Measurements from ENCODE around the gene ZBED2.
"Not testable (repeated sequence)": the region's sequence is repeated elsewhere in the genome, so short reads cannot be mapped to it uniquely, and the experiment has no call there.

ZBED2 gene, protein sequence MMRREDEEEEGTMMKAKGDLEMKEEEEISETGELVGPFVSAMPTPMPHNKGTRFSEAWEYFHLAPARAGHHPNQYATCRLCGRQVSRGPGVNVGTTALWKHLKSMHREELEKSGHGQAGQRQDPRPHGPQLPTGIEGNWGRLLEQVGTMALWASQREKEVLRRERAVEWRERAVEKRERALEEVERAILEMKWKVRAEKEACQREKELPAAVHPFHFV

DNA sequence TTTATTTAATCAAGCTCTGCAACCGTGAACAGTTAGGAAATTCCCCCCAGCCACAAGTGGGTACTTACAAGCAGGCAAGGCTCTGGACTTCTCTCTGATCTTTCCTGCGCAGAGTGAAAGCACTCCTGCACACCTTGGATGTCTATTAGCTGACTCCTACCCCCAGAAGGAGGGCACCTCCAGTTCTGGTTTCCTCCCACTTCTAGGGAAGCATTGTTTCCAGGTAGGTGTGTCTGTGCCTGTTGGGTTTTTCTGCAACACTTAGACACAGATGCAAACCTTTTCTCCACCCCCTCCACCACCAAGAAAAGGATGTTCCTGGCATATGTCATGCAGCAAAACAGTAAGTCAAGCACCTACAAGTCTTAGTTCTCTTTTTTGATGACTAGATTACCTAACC is at the start of gene ZBED2:
ZBED2 (minus strand) TSS at position 115 of the 400 bp plus-strand sequence. CDS start 1,145 bp downstream, outside the sequence.
- DNase-seq = no peak

DNA sequence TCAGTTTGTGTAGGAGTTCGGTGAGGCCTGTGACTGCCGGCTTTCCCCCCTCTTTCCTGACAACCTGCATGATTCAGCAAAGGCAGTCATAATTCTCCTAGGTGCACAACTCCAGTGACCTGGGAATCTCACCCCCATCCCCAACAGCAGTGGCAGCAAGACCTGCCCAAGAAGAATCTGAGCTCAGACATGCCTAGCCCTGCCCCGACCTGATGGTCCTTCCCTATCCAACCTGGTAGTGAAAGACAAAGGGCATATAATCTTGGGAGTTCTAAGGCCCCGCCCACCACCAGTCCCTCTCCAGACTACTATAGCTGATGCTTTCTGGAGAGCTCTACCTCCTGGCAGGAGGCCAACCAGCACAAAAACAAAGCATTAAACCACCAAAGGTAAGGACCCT is 44.2 kb upstream of the ZBED2 start:
- DNase-seq = no peak

DNA sequence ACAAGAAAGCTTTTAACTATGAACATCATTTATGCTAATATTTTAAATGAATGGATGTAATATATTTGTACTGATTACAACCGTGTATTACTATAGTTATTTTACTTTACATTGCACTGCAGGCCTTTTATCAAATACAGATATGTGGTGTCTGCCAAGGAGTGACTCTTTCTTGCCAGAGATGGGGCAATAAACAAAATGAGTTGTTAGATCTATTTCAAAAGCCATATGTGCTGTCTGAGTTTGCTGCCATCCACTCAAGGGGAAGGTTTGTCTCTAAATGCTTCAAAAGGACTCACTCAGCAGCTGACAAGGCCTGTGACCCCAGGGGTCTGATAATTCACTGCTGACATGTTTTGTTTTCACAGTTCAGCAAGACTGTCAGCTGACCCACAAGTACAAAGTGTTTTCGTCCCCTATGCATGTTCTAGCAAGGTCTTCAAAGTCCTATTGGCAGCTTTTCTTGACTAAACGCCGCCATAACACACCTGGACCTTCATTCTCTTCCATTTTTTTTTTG is 41.3 kb upstream of the ZBED2 start:
- DNase-seq = no peak

DNA sequence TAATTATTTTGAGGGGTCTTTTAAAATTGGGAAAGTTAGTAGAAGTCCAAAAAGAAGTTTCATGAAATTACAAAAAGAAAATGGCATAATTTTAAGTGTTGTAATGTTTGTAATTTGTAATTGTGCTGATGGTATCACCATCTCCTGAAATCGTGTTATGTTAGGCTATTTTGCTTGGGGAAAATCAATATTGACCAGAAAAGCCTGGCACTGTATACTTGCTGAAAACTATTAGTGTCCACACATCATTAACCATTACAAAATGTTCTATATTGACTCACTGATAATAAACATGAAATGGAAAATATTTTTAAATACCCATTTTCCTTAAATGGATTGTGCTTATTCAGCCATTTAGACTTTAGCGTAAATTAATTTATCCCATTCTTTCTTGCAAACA is 40.3 kb upstream of the ZBED2 start:
- no peak for DNase-seq

DNA sequence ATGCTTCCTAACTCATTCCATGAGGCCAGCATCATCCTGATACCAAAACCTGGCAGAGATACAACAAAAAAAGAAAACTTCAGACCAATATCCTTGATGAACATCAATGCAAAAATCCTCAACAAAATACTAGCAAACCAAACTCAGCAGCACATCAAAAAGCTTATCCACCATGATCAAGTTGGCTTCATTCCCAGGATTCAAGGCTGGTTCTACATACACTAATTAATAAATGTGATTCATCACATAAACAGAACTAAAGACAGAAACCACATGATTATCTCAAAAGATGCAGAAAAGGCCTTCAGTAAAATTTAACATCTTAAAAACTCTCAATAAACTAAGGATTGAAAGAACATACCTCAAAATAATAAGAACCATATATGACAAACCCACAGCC is 35.5 kb upstream of the ZBED2 start:
- not testable (repeated sequence) for DNase-seq

DNA sequence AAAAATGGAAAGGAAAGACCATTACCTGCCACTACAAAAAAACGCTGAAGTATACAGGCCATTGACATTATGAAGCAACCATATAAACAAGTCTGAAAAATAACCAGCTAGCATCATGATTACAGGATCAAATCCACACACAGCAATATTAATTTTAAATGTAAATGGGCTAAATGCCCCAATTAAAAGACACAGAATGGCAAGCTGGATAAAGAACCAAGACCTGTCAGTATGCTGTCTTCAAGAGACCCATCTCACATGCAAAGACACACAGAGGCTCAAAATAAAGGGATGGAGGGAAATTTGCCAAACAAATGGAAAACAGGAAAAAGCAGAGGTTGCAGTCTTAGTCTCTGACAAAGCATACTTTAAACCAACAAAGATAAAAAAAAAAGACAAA is 33.9 kb upstream of the ZBED2 start:
- DNase-seq = not testable (repeated sequence)

DNA sequence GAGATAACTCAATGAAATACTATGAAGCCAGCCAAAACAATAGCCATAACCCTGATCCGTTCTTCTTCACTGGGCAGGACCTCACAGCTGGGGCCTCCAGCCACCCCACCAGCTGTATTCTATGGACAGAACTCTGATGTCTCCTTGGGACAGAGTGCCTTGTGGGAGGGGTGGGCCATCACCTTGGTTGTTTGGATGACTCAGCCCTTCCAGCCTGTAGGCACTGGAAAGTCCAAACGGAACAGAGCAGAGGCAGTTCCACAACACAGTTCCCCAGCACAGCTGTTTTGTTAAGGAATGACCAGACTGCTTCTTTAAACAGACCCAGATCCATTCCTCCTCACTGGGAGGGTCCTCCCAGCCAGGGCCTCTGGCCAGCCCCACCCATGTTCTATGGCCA is 31.9 kb upstream of the ZBED2 start:
- no peak for DNase-seq

DNA sequence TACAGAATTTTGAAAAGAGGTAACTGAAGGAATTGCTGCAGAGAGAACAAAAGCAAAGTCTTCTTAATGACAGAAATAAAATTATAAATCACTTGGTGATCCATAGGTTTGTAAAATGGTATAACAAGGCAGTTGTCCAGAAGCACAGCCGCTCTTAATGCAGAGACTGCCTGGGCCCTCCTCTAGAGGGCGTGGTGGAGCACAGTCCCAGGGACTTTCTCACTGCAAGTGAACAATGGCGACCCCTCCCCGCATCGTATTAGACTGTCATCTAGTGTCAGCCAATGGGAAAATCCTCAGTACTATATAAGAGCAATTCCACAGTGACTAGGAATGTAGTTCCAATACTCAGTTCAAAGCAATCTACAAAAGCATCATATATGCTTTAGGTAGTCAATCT is 26.4 kb upstream of the ZBED2 start:
- DNase-seq = no peak

DNA sequence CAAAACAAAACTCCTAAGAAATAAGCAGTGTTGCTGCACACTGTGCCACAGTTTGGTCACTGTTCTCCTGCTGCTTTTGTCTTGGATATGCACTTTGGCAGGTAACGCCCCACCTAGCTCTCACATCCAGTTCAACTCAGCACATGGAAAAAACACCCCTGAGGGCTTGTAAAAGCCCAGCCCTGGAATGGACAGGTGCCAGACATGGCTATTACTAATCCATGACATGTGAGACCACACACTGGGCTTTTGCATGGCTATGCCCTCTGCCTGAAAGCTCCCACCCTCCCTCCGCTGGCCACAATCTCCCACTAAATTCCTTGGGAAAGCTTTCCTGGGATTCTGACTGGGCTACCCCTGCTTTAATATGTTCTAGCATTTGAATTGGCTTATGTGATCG is 24.7 kb upstream of the ZBED2 start:
- peak; percentile 79 for DNase-seq

DNA sequence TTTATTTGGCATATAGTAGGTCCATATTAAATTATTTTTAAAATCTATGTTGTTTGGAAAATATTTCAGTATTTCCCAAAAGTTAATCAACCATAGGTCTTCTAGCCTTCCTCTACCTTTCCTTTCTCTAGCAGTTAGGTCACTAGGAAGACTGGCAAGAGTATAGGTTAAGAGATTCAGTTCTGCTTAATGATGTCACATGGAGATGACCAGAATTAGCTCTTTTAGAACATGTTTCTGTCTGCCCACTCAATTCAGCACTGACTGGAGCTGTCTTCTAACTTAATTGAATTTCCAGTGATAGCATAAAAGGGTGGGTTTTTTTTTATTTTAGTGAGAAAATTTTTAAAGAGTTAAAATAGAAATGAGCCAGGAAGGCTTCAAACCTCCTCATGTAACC is 23.8 kb upstream of the ZBED2 start:
- DNase-seq = no peak

DNA sequence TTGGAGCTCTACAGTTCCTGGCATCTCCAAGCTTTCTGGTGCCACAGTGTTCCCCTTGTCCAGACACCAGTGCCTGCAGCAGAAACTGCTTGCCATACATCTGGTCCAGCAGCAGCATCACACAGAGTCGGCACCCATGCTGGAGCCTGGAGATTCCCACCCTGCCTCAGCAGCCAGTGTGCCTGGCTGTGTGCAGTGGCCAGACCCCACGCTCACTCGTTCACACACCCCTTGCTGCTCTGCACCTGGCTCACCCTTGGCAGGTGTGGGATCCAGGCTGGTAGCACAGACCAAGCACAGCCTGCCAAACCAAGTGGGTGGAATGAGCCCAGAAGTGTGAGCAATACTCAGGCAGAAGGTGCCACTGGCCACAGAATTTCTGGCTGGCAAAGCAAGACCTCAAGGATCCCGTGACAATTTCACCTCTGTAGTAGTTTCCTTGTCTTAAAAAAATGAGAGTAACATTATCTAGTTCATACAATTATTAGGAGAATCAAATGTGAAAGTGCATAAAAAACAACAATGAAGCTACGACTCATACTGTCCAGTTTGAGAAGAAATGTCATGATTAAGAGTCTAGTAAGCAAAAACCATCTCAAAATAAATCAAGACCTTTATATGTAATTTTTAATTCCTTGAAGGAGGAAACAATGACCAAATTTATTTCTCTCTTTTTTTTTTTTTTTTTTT is 22.9 kb upstream of the ZBED2 start:
- no peak for DNase-seq

DNA sequence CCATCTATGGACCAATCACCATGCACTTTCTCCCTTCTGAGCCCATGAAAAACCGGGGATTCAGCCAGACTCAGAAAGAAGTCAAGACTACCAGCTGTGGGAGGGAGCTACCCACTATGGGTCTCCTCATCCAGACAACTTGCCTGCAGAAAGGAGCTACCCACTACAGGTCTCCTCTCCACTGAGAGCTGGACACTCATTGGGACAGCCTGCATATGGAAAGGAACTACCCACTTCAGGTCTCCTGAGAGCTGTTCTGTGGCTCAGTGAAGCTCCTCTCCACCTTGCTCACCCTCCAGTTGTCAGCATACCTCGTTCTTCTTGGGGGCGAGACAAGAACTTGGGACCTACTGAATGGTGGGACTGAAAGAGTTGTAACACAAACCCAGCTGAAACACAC is 22.3 kb upstream of the ZBED2 start:
- DNase-seq = no peak

DNA sequence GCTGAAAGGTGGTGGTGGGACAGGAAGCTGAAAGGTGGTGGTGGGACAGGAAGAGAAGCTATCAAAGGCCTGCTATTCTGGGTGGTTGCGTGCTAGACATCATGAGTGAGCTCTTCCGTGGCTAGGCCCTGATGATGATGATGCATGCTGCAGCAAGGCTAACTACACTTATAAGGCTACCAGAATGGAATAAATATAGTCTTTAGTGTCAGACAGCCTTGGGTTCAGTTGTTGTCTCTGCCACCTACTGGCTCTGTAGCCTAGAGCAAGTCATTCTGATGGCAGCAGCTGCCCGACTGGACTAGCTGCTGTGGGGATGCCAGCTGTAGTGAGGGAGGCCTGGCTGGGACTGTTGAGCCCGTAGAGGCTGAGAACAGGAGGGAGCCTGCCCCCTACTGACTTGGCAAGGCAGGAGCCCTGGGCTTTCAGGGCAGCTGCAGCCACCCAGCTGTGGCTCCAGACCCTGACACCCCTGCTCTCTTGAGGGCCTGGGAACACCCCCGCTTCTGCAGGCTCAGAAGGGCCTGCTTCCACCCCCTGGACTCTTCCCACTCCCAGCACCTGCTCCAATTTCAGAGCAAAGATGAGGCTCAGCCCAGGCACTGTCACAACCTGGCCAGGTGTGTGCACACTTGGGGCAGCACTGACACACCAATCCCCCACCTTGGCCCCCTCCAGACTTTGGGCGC is 21.4 kb upstream of the ZBED2 start:
- peak; percentile 16 for DNase-seq

DNA sequence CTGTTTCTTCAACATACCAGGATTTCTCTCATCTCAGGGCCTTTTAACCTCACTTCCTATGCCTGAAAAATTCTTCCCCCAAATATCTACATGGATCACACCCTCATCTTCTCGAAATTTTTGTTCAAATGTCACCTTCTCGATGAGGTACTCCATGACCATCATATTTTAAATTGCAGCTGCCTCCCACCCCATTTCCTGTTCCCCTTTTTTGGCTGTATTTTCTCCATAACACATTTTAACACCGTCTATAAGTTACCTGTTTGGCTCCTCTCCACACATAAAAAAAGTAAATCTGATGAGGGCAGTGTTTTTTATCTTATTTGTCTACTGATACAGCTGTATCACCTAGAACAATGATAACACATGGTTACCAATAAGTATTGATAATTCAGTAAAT is 20.7 kb upstream of the ZBED2 start:
- DNase-seq = no peak

DNA sequence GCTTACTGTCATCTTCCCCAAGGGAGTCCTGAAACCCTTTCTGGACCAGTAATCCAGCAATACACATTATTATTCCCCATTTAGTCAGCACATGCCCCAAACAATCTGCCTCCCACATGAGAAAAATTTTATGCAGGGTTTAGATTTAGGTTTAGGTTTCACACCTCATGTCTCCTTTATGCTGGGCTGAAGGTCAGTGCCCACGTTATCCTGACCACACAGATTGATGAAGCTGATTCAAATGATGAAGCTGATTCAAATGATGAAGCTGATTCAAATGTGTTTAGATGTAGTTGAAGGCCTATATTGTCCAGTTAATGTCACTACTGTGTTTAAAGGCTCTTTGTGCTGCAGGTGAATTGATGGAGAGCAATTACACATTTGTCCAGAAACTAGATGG is 18.1 kb upstream of the ZBED2 start:
- DNase-seq = no peak

DNA sequence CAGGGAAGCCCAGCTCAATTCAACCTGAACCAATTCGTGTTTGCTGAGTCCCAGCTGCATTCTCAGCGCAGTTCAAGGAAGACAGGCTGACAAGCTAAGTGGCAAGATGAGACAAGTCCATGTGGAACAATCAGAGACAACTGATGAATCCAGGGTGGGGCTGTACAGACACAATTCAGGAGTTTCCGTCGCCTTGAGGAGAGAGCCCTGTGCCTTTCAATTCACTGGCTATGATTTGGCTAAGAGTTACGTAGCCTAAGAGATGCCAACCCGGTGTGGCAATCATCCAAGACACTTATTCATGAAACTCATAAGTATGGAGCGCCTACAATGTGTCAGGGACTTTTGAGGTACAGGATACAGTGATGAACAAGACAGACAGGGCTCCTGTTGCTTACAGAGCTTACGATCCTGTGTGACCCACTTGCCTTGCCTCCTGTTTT is 15.5 kb upstream of the ZBED2 start:
- DNase-seq = no peak

DNA sequence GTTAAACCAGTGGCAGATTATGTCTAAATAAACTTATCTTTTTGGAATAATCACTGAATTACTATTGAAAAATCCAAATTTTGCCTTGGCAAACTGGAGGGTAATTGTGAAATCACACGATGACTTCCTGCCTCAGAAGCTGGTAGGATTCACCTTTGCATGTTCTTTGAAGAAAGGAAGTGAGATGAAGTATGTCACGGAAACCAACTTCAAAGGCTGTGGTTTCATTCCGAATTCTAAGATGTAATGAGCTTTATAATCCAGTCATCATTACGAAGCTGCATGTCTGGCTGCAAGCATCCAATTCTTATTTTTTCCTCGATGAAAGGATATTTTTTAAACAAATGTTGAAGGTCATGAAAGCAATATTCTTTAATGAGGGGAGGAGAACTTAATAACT is 15.0 kb upstream of the ZBED2 start:
- DNase-seq = no peak

DNA sequence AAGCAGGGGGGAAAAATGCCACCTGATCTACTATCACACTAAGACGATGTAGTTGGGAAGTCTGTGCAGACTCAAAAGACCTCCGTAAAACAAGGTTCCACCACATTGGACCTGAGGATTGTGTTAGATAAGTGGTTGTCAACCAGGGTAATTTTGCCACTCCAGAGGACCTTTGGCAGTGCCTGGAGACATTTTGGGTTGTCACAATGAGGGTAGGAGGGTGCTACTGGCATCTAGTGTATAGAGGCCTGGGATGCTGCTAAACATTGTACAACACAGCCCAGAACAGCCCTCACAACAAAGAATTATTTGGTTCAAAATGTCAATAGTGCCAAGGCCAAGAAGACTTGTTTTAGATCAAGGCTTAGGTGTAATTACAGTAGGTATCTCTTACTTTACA is 14.6 kb upstream of the ZBED2 start:
- no peak for DNase-seq

DNA sequence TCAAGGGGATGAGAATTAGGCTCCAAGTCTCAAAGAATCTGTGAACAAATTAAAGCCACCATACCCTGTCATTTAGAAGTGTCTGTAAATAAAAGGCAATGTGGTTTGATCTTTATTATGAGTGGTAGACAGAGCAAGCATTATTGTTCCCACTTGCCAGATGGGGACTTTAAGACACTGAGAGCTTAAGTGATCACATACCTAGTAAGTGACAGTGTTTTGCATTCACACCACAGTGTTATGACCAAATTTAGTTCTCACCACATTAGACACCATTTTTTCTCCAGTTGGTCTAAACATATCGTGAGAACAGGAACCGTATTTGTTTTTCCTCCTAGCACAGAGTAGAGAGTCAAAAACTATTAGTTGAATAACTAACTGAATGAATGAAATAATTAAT is 13.2 kb upstream of the ZBED2 start:
- DNase-seq = no peak

DNA sequence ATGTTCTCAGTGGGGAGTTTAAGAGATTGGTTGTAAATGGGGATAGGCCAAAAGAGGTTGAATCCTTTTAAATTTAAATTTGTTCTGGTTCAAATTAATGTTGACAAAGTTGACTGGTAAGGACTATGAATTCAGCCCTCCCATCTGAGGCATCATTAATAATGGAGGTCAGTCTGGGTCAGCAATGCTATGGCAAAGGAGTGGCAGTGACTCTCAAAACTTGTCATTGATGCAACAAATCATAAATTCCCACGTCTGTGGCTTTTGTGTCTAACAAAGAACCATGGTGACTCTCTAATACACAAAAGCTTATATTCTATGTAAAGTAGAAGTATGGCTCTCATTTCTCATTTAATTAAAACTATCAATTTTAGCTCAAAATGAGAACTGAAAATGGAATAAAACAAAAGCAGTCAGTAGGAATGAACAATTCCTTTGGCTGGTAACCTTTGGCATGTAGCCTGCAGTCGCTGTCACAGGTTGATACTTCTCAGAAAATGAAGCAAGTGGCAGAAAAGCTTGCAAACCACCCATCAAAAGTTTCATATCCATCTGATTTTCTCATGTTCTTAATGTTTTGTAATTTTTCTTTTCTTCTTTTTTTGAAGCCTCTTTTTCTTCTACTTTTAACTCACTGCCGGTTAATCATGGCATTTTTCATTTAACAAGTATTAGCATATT is 12.2 kb upstream of the ZBED2 start:
- no peak for DNase-seq

DNA sequence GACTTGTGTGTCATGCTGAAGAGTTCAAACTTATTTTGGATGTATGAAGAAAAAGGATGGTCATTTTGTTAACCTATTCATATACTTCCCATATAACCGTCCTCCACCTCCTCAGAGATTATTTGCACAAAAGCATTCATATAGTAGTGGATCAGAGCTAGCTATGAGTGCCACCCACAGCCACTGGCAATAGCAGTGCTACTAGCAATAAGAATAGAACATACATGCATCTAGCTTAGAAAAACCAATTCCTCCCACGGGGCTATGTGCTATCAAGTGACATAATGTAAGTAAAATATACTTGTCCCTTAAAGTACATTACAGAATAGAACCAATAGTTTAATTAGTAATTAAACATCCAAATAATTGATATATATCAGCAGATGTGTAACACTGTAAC is 10.3 kb upstream of the ZBED2 start:
- DNase-seq = no peak

DNA sequence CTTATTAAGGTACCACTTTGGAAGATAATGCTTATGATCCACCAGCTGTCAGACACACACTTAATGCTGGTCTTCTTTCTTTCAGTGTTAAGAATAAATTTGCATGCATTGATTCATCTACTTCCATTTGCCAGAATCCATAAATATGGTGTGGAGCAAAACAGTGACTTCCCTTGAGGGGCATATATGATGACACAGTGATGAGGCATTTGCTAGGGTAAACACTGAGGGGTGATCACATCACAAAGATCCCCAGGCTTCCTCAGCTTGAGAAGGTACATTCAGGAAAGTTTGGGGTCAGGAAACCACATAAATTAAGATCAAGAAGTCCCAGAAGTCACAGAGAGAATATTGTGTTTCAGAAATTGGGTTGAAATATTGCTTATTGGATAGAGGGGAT is 9.9 kb upstream of the ZBED2 start:
- DNase-seq = no peak

DNA sequence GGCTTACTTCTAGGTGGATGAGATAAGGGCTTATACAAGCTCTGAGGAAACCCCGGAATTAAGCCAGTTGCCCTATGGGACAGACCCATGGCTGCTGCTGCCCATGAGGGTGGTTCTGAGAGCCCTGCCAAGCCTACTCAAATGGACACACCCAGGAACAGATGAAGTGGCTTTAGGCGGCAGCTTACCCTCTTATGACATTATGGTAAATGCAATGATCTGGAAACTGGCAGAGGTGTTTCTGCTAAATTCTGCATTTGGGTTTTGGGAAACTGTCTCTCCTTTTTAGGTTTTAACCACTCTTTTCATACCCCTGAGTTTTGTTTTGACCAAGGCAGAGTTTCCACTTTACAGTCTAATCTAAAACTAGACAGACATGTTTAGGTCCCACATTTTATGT is 9.0 kb upstream of the ZBED2 start:
- DNase-seq = no peak

DNA sequence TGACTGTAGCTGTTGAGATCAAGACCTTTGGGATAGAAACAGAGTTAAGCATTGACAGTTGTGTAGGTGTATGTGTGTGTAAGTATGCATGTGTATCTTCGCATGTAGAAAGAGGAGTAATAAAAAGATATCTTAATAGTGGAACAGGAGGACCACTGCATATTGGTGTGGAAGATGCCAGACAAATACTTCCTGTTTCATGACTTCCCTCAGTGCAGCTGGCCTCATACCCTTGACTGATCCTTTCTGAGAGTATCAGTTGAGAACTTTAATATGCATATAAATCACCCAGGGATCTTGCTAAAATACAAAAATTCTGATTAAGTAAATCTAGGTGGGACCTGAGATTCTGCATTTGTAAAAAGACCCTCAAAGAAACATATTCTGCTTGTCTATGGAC is 8.5 kb upstream of the ZBED2 start:
- DNase-seq = no peak

All from NCI-H226 (cell line).